NCI-H2196 (cell line): ENCODE results near the gene IRX4.

ENCODE experiments used
- DNase-seq: peaks from one replicate; lab custom pipeline; 2025; ENCODE audit not compliant: unreplicated experiment; lab: John Stamatoyannopoulos, UW

IRX4 gene

DNA sequence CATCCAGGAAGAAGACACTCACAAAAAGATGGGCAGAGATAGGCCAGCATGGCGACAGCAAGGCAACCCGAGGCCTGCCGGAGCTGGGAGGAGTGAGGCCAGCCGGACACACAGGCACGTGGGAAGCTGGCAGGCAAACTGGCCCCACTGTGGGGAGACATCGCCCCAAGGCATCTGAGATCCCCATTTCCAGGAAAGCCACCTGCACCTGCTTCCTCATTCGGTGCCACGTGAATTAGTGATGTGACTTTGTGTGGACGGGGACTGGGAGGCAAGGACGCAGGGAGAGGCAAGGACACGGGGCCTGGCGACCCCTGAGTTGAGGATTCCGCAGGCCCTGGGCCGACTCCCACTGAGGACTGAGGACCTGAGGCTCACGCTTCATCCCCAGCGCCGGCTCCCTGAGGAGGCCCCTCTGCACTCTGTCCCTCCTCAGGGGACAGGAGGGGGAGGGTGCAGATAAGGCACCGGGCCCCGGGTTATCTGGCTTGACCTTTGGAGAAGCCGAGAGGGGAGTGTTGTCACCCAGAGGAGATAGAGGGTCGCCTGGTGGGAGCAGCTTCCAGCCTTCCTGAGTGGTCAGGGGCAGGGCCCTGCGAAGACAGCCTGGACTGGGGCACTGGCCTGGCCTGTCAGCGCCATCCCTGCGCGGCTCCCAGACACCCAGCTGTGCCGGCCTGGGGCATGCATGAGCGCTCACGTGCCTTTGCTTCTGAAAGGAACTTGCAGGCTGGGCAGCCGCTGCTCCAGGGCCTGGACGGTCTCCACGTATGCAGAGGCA lies 41.8 kb downstream of the IRX4 start:
- no peak for DNase-seq

- no peak for DNase-seq
Measured at GRCh38 chr5:1840071-1840547, 42.6 kb downstream of the IRX4 start.

GRCh38 chr5:1838013-1838412 lies 44.7 kb downstream of the IRX4 start:
- no peak for DNase-seq

GRCh38 chr5:1836891-1837880 lies 45.5 kb downstream of the IRX4 start:
- no peak for DNase-seq

DNA sequence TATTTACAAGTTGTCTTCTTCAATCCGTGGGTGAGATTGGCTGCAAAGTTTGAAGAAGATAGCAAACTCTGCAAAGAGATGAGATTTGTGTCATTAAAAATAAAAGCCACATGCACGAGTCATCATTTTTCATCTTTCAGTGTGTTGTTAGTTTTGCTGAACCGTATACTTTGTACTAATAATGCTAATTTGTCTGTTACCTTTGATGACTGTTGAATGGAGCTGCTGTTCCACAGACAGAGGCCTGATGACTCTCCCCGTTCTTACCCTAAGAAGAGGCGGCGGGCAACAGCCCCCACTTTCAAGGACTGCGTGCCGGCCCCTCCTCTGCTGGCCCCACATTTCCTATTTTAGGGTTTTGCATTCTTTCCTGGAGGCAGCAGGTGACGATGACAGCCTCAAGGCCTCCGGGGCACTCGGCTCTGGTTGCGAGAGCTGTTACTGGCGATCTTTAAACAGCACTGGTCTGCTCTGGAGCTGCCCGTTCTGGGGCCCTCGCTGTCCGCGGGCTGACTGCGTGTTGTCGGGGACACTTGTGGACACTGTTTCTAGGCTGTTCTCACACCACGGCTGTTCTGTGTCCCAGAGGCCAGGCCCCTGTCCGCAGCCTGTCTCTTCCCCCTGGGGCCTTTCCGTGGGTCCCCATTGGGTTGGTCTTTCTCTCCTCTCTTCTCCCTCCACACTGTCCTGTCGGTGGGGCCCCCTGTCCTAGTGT lies 46.4 kb downstream of the IRX4 start:
- DNase-seq: no peak

- no peak for DNase-seq
Measured at GRCh38 chr5:1835431-1835830, 47.3 kb downstream of the IRX4 start.

DNA sequence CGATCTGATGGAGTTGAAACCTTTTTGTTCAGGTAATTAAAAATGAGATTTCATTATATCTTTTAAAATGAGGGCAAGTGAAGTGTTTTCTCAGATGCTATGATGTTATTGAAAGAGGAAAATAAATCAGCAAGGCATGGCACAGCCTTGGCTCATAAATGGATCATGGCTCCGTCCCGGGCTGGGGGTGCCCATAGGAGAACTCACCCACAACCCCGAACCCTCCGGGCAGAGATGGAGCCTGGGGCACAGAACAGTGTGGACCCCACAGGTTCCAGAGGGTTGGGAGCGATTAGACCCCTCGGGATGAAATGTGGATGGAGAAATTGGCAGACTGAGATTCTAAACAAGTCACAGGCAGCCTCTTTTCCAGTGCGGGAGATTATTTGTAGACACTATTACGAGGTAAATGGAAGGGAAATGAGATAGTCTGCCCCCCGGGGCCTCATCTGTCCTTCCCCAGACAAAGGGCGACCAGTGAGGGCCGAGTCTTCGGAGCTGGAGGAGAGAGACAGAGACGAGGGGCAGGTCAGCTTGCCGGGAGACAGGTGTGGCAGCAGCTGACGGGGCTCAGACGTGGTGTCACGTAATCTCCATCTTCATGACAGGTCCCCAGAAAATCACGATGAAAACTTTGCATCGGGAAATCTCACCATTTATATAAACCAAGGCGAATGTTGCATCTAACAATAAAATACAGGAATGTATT lies 47.9 kb downstream of the IRX4 start:
- no peak for DNase-seq

GRCh38 chr5:1834022-1834551 lies 48.6 kb downstream of the IRX4 start:
- no peak for DNase-seq

GRCh38 chr5:1833264-1834021 lies 49.3 kb downstream of the IRX4 start:
- no peak for DNase-seq

DNA sequence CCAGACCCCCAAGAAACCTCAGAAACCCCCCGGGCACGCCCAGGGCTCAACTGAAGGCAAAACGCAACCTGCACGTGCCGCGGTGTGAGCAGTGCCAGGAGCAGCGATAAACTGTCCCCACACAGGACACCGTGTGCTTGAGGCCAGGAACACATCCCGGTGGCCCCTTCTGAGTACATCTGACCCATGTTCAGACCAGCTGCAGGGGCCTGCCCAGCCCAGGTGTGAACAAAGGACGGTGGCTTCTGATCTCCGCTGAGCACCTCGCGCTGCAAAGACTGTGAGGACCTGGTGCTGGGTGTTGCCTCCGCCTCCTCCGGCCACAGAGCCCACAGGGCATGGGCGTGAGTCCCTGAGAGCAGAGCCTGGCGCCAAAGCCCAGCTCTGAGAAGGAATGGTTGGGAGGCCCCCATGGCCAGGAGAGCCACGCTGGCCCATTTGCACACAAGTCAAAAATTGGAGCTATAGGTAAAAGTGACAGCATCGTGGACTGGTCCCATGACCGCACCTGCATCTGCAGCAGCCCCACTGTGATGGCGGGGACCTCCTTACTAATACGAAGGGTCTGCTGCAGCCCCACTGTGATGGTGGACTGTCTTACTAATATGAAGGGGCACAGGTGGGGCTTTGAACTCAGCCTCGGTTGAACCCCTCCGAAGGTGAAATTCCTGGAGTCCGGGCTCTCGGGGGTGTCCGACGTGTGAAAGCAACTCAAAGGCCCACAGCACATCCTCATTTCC lies 50.0 kb downstream of the IRX4 start:
- DNase-seq: no peak

- DNase-seq: no peak
Measured at GRCh38 chr5:1831677-1832313, 50.9 kb downstream of the IRX4 start.

GRCh38 chr5:1831257-1831656 lies 51.5 kb downstream of the IRX4 start:
- DNase-seq: no peak

DNA sequence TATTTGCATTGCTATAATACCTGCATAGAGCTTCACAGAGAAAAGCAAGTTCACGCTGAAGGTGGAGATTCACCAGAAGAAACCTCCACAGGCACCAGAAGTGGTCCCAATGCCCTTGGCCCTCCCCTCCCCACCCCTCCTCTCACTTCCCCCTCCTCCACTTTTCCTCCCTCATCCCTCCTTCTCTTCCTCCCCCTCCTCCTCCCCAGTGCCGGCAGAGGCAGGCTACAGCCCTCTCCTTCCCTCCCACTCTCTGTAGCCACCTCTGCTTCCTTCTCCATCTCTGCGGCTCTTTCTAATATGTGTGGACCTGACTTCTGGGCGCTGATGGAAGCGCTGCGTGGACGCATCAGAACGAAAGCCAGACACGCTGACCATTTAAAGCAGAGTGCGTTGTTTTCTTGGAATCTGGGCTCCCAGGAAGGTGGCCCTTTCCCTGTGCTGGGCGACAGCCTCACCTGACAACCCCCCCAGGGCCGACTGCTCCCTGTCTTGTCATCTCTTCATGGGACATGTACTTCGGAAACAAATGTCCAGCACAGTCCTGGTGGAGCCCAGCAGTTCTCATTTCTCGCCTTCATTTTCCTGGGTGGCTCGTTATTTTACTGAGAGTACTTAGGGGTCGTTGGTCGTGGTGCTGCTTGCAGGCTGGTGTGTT lies 52.0 kb downstream of the IRX4 start:
- DNase-seq: no peak

DNA sequence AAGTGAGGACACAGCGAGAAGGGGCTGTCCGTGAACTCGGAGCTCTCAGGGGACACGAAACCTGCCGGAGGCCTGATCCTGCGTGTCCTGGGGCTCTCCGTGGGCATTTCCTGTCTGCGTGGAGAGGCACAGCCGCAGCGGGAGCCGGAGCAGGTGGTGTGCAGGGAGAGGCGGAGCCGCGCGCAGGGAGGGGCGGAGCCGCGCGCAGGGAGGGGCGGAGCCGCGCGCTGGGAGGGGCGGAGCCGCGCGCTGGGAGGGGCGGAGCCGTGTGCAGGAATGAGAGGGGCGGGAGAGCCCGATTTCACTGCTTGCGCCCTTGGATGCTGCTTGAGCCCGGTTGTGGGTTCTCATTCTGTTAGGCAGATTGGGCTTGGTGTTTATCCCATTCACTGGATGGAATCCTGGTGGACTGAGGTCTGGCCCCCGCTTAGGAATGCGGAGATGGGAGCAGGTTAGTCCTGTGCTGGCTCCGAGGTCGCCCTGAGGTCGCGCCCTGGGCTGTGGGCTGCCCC lies 54.8 kb downstream of the IRX4 start:
- DNase-seq: no peak
